GM21825 (cell line): ENCODE results near the gene AKR1B15.
A peak's percentile ranks its signal among the peaks of the same experiment; 100 is the strongest.
"Not testable (repeated sequence)": the region's sequence is repeated elsewhere in the genome, so short reads cannot be mapped to it uniquely, and the experiment has no call there.

Experiments
- ATAC-seq: cut with Tn5 transposase; IDR thresholded peaks from one replicate; pipeline ENCODE4 v1.9.1; 2021; ENCODE audit warnings: mild to moderate bottlenecking, moderate library complexity; ENCODE audit not compliant: unreplicated experiment

The AKR1B15 gene

GRCh38 chr7:134532180-134532953, 16.5 kb upstream of the AKR1B15 start:
- no peak for ATAC-seq

DNA sequence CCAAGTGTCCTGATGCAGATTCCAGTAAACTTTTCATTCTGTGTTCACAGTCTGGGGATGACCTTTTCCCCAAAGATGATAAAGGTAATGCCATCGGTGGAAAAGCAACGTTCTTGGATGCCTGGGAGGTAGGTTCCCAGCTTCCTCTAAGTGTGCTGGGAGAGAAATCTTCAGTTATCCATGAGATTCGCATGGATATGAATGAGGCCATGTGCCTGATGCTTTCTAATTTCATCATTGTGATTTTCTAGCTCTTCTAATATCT, 16.0 kb upstream of the AKR1B15 start:
- ATAC-seq, result no peak

DNA sequence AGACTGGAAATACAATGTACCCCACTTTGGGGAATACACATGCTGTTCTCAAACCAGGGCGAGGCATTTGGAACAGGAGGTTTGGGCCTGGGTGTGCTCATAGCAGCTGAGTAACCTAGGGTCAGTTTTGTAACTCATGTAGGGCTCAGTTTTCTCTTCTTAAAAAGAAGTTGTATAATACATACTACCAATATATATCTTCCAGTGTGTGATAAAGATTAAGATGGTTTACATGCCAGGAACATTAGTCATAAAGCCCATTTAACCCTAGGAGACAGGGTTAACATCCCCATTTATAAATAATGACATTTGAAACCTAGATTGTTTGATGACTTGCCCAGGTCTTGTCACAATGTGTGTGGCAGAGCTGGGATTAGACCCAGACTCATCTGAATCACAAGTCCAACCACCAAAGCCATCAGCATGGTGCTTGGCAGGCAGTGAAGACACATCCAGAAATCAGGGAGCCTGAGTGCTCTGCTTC, 15.6 kb upstream of the AKR1B15 start:
- no peak for ATAC-seq

GRCh38 chr7:134534633-134535032, 14.3 kb upstream of the AKR1B15 start:
- ATAC-seq, result no peak

DNA sequence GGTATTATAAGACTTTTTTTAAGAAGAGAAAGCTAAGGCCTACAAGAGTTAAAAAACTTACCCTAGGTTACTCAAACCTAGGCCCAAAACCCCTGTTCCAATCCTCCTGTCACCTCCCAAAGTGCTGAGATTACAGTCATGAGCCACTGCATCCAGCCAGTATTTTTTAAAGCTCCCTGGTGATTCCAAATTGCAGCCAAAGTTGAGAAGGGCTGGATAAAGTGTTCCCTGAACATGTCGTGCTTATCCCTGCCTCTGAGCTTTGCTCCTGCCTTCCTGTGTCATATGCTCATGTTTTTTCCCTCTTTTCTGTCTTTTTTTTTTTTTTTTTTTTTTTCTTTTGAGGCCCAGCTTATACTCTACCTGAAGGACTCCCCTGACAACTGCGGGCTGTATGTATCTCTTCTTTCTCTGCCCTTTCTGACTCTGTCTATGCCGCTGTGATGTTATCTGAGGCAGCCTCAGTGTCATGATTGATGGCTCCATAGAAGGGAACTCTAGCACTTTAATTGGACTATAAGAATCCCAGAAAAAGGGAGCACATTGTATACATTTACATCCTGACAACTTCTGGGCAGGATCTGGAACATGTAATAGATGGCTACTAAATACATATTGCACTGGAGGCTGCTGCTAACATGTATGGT, 13.5 kb upstream of the AKR1B15 start:
- ATAC-seq, result no peak

DNA sequence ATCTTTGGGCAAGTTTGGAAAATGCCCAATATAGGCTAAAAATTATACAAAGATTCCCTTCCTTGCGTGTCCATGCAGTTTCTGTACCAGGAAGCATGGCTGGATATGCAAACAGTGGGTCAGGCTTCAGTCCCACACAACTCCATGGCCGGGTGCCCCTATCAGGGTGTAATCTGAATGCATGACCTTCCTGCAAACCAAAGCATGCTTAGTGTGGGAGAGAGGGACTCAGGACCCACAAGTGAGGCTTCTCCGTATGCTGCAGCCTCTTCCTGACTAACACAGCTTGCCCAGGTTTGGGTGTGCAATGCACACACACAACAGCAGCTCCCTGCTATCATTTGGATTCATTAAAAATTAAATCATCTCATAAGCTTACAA, 13.0 kb upstream of the AKR1B15 start:
- no peak for ATAC-seq

DNA sequence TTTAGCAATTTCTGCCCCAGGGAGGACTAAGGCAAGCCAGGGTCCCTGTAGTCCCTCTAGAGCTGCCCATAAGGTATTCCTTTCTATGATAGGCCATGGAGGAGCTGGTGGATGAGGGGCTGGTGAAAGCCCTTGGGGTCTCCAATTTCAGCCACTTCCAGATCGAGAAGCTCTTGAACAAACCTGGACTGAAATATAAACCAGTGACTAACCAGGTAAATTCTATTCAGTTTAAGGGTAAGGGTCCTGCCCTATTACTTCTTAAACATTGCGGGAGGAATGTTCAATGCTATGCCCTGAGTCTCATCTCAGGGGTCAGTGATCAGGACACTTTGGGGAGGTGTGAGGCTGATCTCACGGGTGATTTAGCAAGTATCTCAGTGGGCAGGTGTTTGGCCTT, 12.4 kb upstream of the AKR1B15 start:
- not testable (repeated sequence) for ATAC-seq

GRCh38 chr7:134537273-134537781, 11.6 kb upstream of the AKR1B15 start:
- not testable (repeated sequence) for ATAC-seq

GRCh38 chr7:134539380-134540004, 9.4 kb upstream of the AKR1B15 start:
- no peak for ATAC-seq

- not testable (repeated sequence) for ATAC-seq
These were observed 7.3 kb upstream of the AKR1B15 start for GRCh38 chr7:134541501-134542194.

DNA sequence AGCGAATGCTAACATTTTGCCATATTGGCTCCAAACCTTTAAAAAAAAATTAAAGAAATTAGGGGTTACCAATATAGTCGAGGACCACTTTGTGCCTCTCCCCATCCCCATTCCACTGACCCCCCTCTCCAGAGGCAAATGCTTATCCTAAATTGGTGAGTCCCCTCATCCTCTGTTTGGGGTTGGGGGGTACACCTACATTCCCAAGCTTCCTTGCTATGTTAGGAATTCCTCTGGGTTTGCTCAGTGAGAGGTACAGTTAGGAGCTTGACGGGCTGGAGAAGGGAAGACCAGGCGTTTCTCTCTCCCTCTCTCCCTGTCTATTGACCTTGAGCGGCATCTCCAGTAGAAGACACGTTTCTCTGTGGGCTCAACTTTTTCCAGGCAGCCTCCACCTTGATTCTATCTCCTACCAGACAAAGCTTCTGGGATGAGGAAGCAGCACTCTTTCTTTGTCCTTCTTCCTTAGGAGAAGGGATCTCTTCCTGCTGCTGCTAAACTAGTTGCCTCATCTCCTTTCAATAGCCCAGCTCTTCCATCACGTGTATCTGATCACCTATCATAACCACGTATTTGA, 6.6 kb upstream of the AKR1B15 start:
- no peak for ATAC-seq

- no peak for ATAC-seq
These were observed 3.5 kb upstream of the AKR1B15 start for GRCh38 chr7:134545380-134545779.

DNA sequence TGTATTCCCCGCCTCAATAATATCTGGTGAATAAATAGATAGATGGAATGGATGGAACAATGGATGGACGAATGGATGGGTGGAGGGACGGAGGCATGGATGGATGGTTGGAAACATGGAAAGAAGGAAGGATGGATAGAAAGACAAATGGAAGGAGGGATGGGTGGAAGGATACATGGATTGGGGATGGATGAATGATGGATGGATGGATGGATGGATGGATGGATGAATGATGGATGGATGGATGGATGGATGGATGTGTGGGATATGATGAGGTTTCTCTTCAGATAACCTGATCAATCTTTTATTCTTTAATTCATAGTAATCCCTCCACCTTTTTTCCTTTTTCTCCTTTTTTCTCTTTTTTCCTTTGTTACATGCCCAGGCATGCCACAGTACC, 3.0 kb upstream of the AKR1B15 start:
- no peak for ATAC-seq

- no peak for ATAC-seq
These were observed 2.0 kb upstream of the AKR1B15 start for GRCh38 chr7:134546955-134547354.

DNA sequence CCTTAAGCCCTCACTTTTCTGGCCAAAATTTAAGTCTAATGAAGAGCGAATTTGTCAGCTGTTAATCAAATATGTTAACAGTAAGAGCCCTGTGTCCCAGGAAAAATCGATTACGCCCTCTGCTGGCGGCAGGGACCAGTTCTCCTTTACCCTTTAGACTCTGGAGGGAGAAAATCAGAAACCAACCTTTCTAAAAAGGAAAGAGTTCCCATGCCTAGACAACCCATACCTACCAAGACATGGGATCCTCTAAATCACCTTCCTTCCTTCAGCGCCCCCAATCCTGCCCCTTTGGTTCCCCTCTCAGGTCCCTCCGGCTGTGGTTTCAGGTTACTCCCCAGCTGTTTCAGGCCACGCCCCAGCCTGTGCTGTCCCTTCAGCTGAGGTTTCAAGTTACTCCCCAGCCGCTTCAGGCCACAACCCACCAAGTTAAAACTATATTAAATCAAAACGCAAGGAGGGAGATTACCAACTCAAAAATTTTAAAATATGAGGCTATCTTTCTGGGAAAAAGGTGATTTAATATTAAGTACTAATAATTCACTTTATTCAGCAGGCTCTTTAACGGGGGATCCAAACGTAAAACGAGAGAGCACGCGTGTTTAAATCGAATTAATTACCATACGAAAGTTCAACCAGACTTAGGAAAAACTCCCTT, 1.4 kb upstream of the AKR1B15 start:
- ATAC-seq, result peak; percentile 73

DNA sequence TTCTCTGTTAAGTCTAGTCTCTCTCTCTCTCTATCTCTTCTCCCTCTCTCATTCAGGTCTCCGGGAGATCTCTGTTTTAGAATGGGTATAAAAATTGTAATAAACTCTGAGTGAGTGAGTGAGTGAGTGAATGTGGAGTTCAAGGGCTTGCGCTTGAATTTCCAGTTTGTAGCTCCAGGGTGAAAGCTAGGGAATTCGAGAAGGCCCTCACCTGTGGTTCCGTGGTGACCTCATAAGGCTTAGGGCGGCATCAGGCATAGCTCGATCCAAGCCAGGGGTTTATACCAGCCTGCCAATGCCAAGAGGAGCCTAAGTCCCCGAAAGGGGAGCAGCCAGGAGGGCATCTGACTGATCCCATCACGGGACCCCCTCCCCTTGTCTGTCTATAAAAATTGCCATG, 456 bp downstream of the AKR1B15 start:
- ATAC-seq, result no peak

- ATAC-seq, result no peak
These were observed 3.2 kb downstream of the AKR1B15 start for GRCh38 chr7:134552105-134552504.

GRCh38 chr7:134553976-134554375, 5.1 kb downstream of the AKR1B15 start:
- ATAC-seq, result no peak

- no peak for ATAC-seq
These were observed 5.6 kb downstream of the AKR1B15 start for GRCh38 chr7:134554417-134554966.

- no peak for ATAC-seq
These were observed 8.5 kb downstream of the AKR1B15 start for GRCh38 chr7:134557391-134557790.
